Testis (tissue), 3 donors: ENCODE results near the gene TM4SF1. TPM values are rescaled to one million over a fixed set of nuclear protein-coding genes. Genes with fewer than 3 reads are reported as not detected.

Experiments used
- DNase-seq: peaks from one replicate; pipeline ENCODE4 v3.0.0-alpha.2; 2019
- H3K27ac ChIP-seq, 2 donors: fragments of 200-600 bp; sonication (generic); one replicate each; pipeline ENCODE4 v1.5.1; 2019
- H3K27me3 ChIP-seq: fragments of 200-600 bp; sonication (generic); one replicate; pipeline ENCODE4 v1.5.1; 2019
- H3K36me3 ChIP-seq: fragments of 200-600 bp; sonication (generic); one replicate; pipeline ENCODE4 v1.5.1; 2017; ENCODE audit warnings: low read depth; ENCODE audit errors: missing control alignments
- H3K4me1 ChIP-seq: fragments of 200-600 bp; sonication (generic); one replicate; pipeline ENCODE4 v1.5.1; 2019
- H3K4me3 ChIP-seq, 2 donors: fragments of 200-600 bp; sonication (generic); one replicate each; pipeline ENCODE4 v1.5.1; 2017 to 2019
- H3K9me3 ChIP-seq: fragments of 200-600 bp; sonication (generic); one replicate; pipeline ENCODE4 v1.5.1; 2017
- POLR2A ChIP-seq: fragments of 450-650 bp; IDR thresholded peaks from one replicate; pipeline ENCODE4 v1.6.1; 2017; ENCODE audit warnings: antibody characterized with exemption, mild to moderate bottlenecking, moderate library complexity
- WGBS, 2 donors: methylation state at CpG; one replicate each; pipeline ENCODE4 v1.1.5; 2018; 5-methylcytosine and 5-hydroxymethylcytosine counted together
- intact Hi-C: fragments of 100-400 bp; cut with DNase I; formaldehyde crosslinking; loops from one replicate; pipeline ENCODE4 v1.15.1; 2023; ENCODE audit warnings: low total_unique reads
- polyA plus RNA-seq: library from polyadenylated mRNA; stranded (reverse); fragments of 350-450 nt; fragmentation: Illumina TruSeq; extraction: RNeasy Lipid Tissue Mini Kit (QIAGEN cat#74804); gene quantifications from one replicate; pipeline ENCODE4 v1.2.3, GENCODE V29; 2014; ENCODE audit warnings: low read depth, low replicate concordance; ENCODE audit not compliant: insufficient read depth
- total RNA-seq, 2 donors: library from RNA; depleted of rRNA; stranded (reverse); fragments of >200 nt; gene quantifications; one replicate each; pipeline ENCODE4 v1.2.3, GENCODE V29; 2016
- TF ChIP-seq, protein P1 (sequence below), 3 experiments: fragments of 450-650 bp in 2 of 3; fragments of 200-600 bp in 1 of 3; sonication (generic) in 1 of 3; IDR thresholded peaks; one replicate each; pipeline ENCODE4 v1.5.1; 2016 to 2019; ENCODE audit warnings: antibody characterized with exemption in 3 of 3, mild to moderate bottlenecking in 2 of 3, moderate library complexity in 1 of 3

TM4SF1 gene
- total and polyA plus RNA-seq, 3 donors from 2014 or later, result 16.2 to 62.7 (median 24.9) TPM

- H3K36me3 ChIP-seq, result no peaks in the 10 kb centered on the region
- intact Hi-C loops, result no loop called here
- no peak overlapping the region for H3K4me3 ChIP-seq
- peaks cover 29% of the 10 kb centered on the region for H3K4me1 ChIP-seq
- peak overlapping the region; percentile 9 to 27 for H3K27ac ChIP-seq
- DNase-seq, result no peak
- H3K9me3 ChIP-seq, result no peaks in the 10 kb centered on the region
- no peak for TF ChIP-seq POLR2A
- TF ChIP-seq, protein P1, sequence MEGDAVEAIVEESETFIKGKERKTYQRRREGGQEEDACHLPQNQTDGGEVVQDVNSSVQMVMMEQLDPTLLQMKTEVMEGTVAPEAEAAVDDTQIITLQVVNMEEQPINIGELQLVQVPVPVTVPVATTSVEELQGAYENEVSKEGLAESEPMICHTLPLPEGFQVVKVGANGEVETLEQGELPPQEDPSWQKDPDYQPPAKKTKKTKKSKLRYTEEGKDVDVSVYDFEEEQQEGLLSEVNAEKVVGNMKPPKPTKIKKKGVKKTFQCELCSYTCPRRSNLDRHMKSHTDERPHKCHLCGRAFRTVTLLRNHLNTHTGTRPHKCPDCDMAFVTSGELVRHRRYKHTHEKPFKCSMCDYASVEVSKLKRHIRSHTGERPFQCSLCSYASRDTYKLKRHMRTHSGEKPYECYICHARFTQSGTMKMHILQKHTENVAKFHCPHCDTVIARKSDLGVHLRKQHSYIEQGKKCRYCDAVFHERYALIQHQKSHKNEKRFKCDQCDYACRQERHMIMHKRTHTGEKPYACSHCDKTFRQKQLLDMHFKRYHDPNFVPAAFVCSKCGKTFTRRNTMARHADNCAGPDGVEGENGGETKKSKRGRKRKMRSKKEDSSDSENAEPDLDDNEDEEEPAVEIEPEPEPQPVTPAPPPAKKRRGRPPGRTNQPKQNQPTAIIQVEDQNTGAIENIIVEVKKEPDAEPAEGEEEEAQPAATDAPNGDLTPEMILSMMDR (IDR thresholded peaks at IDR 0.05), result no peak
- no peaks in the 10 kb centered on the region for H3K27me3 ChIP-seq
Observed at GRCh38 chr3:149336925-149337324, 40.5 kb downstream of the TM4SF1 start.

GRCh38 chr3:149333176-149333859 is 44.1 kb downstream of the TM4SF1 start, which contains the start of gene TM4SF18:
TSS of gene TM4SF18 (minus strand) at chr3:149333636. CDS start at chr3:149333382, 254 bp downstream.
- intact Hi-C loops, result no loop called here
- Histone ChIP-seq H3K27me3 (no peaks in the 10 kb centered on the region), H3K27ac (peak within 1 kb of the TSS; percentile 7 to 33), H3K4me1 (peaks cover 16% of the 10 kb centered on the region), H3K4me3 (no peak within 1 kb of the TSS), H3K36me3 (no peaks in the 10 kb centered on the region), H3K9me3 (no peaks in the 10 kb centered on the region)
- 43 to 58% methylated on average over 11 of the region's 11 CpGs for WGBS, 2 donors
- DNase-seq, result no peak
- no peak for TF ChIP-seq POLR2A
- TF ChIP-seq, protein P1 (IDR thresholded peaks at IDR 0.05), result no peak

DNA sequence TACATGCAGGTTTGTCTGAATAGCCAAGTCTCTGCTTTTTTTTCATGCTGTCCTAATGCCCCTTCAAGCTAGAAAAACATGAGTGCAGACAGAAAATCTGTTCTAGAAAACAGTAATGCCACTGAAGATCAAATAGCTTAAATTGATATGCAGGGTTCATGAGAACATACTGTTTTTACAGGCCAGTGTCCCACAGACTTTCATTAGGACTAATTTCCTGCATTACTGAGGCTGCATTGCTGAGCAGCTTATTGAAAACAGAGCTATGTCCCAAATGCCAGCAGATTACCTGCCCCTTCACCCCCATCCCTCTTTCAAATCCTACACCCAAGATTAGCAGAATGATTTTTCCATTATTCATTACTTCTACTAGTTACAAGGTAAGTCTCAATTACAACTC is 44.7 kb downstream of the TM4SF1 start:
- Histone ChIP-seq H3K27ac (peak overlapping the region in 1 of 2 donors; percentile 7), H3K4me1 (peaks cover 16% of the 10 kb centered on the region), H3K4me3 (no peak overlapping the region), H3K36me3 (no peaks in the 10 kb centered on the region), H3K9me3 (no peaks in the 10 kb centered on the region), H3K27me3 (no peaks in the 10 kb centered on the region)
- intact Hi-C loops, result no loop called here
- no peak for DNase-seq
- TF ChIP-seq POLR2A, result no peak
- TF ChIP-seq, protein P1 (IDR thresholded peaks at IDR 0.05), result no peak

DNA sequence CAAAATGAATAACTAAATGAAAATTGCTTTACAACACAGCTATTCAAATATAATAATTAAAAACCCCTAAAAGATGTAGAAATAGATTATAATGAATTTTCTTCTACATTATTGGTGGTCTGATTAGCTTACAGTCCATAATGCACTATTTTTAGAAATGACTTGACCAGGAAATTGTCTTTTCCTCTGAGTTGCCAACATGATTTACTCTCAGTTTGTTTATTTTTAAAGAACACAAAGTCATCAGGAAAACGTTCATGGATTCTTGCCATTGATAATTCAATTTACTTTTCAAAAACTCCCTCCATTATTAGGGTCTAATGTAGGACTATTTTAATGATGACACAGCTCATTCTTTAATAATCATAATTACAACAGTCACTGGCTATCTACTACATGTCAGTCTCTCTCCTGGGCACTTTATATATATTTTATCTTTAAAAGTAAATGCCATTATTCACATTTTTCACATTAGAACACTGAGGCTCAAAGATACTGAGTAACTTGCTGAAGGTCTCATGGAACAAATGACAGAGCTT is 45.2 kb downstream of the TM4SF1 start:
- no peak for DNase-seq
- Histone ChIP-seq H3K27ac (peak overlapping the region in 1 of 2 donors; percentile 7), H3K4me3 (no peak overlapping the region), H3K36me3 (no peaks in the 10 kb centered on the region), H3K27me3 (no peaks in the 10 kb centered on the region), H3K9me3 (no peaks in the 10 kb centered on the region), H3K4me1 (peaks cover 16% of the 10 kb centered on the region)
- intact Hi-C loops, result no loop called here
- TF ChIP-seq, protein P1 (IDR thresholded peaks at IDR 0.05), result no peak
- TF ChIP-seq POLR2A, result no peak
- WGBS, 2 donors, result 17 to 18% methylated on average over 1 of the region's 1 CpG

DNA sequence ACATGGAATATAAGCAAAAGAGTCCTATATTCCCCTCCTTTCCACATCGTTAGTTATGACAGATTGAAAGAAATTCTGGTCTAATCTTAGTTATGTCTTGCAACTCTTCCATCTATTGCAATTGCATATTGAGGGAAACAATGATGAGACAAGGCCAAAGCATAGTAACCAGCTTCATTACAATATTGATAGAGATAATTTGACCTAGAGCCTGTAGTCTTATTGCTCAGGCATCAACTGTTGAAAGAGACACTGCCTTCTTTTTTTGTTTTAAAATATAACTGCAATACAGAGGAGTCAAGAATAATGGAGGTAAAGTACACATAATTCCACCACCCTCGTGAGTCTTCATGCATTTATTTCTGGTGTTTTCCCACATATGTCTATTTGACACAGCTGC is 46.1 kb downstream of the TM4SF1 start:
- Histone ChIP-seq H3K27me3 (no peaks in the 10 kb centered on the region), H3K4me3 (no peak overlapping the region), H3K4me1 (peaks cover 9% of the 10 kb centered on the region), H3K27ac (no peak overlapping the region), H3K36me3 (no peaks in the 10 kb centered on the region), H3K9me3 (no peaks in the 10 kb centered on the region)
- DNase-seq, result no peak
- 71 to 76% methylated on average over 2 of the region's 2 CpGs for WGBS, 2 donors
- intact Hi-C loops, result no loop called here
- TF ChIP-seq POLR2A, result no peak
- TF ChIP-seq, protein P1 (IDR thresholded peaks at IDR 0.05), result no peak
